B cell (primary cell): ENCODE measurements around the gene PVALEF. TPM values are rescaled to one million over a fixed set of nuclear protein-coding genes. Genes with fewer than 3 reads are reported as not detected.

ENCODE experiments used
- ATAC-seq: fragments of 200-7000 bp; cut with Tn5 transposase; one replicate; pipeline ENCODE4 v1.10.0; 2021; ENCODE audit warnings: low read depth, mild to moderate bottlenecking, moderate number of reproducible peaks, moderate library complexity
- CTCF ChIA-PET: fragments of 350-600 bp; sonication (Branson Sonifier 250); formaldehyde crosslinking; loops from one replicate; lab custom pipeline; 2021; ENCODE audit warnings: antibody characterized with exemption, inconsistent platforms; lab: Charles Lee
- POLR2A ChIA-PET: fragments of 350-600 bp; sonication (Branson Sonifier 250); formaldehyde crosslinking; loops from one replicate; lab custom pipeline; 2021; ENCODE audit warnings: antibody characterized with exemption; lab: Charles Lee
- DNase-seq: peaks from one replicate; pipeline ENCODE4 v3.0.0; 2013
- H2AFZ ChIP-seq: 2 replicates; pipeline ENCODE4 v1.6.1; 2012; ENCODE audit warnings: mild to moderate bottlenecking, low read depth, low read length; ENCODE audit not compliant: insufficient read depth, poor library complexity, severe bottlenecking
- H3K27ac ChIP-seq, 2 donors: 1 replicate in 1 of 2; 2 replicates in 1 of 2; pipeline ENCODE4 v1.5.1; 2012 to 2013; ENCODE audit warnings: low read length in 2 of 2, mild to moderate bottlenecking in 2 of 2, moderate library complexity in 1 of 2
- H3K27me3 ChIP-seq, 4 experiments: fragments of 200-600 bp in 1 of 4; sonication (generic) in 1 of 4; replicated peaks in 1 of 4; 1 replicate in 2 of 4; 2 replicates in 2 of 4; pipeline versions ENCODE4 v1.6.1 to v1.7.0; 2013 to 2016; ENCODE audit warnings: low read length in 3 of 4, mild to moderate bottlenecking in 2 of 4, mixed read lengths in 1 of 4, moderate library complexity in 1 of 4; ENCODE audit not compliant: insufficient read depth in 4 of 4, control insufficient read depth in 3 of 4; ENCODE audit errors: control extremely low read depth in 1 of 4
- H3K36me3 ChIP-seq, 2 experiments: replicated peaks in 1 of 2; 1 replicate in 1 of 2; 2 replicates in 1 of 2; pipeline versions ENCODE4 v1.6.1 to v1.7.1; 2013; ENCODE audit warnings: low read length in 1 of 2; ENCODE audit not compliant: insufficient read depth in 2 of 2, control insufficient read depth in 1 of 2; ENCODE audit errors: control extremely low read depth in 1 of 2, extremely low read depth in 1 of 2
- H3K4me1 ChIP-seq, 2 donors: fragments of 200-600 bp in 1 of 2; sonication (generic) in 1 of 2; 1 replicate in 1 of 2; 2 replicates in 1 of 2; pipeline versions ENCODE4 v1.5.1 to v1.6.1; 2013 to 2017; ENCODE audit warnings: low read length in 2 of 2; ENCODE audit not compliant: control insufficient read depth in 2 of 2, insufficient read depth in 2 of 2
- H3K4me2 ChIP-seq: replicated peaks from 2 replicates; pipeline ENCODE3; 2012; ENCODE audit warnings: mild to moderate bottlenecking, low read depth, low read length; ENCODE audit not compliant: poor library complexity, severe bottlenecking
- H3K4me3 ChIP-seq, 5 experiments: fragments of 200-600 bp in 1 of 5; sonication (generic) in 1 of 5; 1 replicate in 3 of 5; 2 replicates in 2 of 5; pipeline versions ENCODE4 v1.5.1 to v1.7.0; 2011 to 2016; ENCODE audit warnings: low read length in 4 of 5, mild to moderate bottlenecking in 4 of 5, low read depth in 2 of 5, control low read depth in 1 of 5, moderate library complexity in 1 of 5; ENCODE audit not compliant: insufficient read depth in 1 of 5; ENCODE audit errors: control extremely low read depth in 1 of 5, extremely low read depth in 1 of 5
- H3K79me2 ChIP-seq: fragments of 200-600 bp; sonication (generic); one replicate; pipeline ENCODE4 v1.6.0; 2016; ENCODE audit warnings: low read length; ENCODE audit not compliant: control insufficient read depth, insufficient read depth
- H3K9ac ChIP-seq: fragments of 200-600 bp; sonication (generic); 2 replicates; pipeline ENCODE4 v1.6.1; 2017; ENCODE audit warnings: mild to moderate bottlenecking, low read length, moderate library complexity
- H3K9me3 ChIP-seq, 3 donors: one replicate each; pipeline versions ENCODE4 v1.6.1 to v1.7.1; 2013; ENCODE audit warnings: low read length in 2 of 3; ENCODE audit not compliant: control insufficient read depth in 2 of 3, insufficient read depth in 1 of 3; ENCODE audit errors: control extremely low read depth in 1 of 3
- H4K20me1 ChIP-seq: 2 replicates; pipeline ENCODE4 v1.6.0; 2012; ENCODE audit warnings: mild to moderate bottlenecking, low read length; ENCODE audit not compliant: insufficient read depth, control insufficient read depth, poor library complexity, severe bottlenecking
- H3K27ac Mint-ChIP-seq: one replicate; pipeline ENCODE4 v1.8.0; 2021; ENCODE audit warnings: mixed read lengths
- H3K27me3 Mint-ChIP-seq: one replicate; pipeline ENCODE4 v1.8.0; 2021; ENCODE audit warnings: mixed read lengths
- H3K4me1 Mint-ChIP-seq: one replicate; pipeline ENCODE4 v1.8.0; 2021; ENCODE audit warnings: mixed read lengths
- H3K4me3 Mint-ChIP-seq: one replicate; pipeline ENCODE4 v1.8.0; 2021; ENCODE audit warnings: mixed read lengths
- H3K9me3 Mint-ChIP-seq: one replicate; pipeline ENCODE4 v1.8.0; 2022; ENCODE audit warnings: mixed read lengths; ENCODE audit not compliant: insufficient read depth
- EZH2 ChIP-seq: IDR thresholded peaks from 2 replicates; pipeline ENCODE4 v1.6.1; 2012; ENCODE audit warnings: borderline replicate concordance, low read depth, mild to moderate bottlenecking, moderate library complexity, low read length; ENCODE audit not compliant: insufficient read depth, poor library complexity, severe bottlenecking
- WGBS: methylation state at CpG from one replicate; pipeline ENCODE4 v1.1.5; 2013; ENCODE audit warnings: missing lambda C conversion rate; ENCODE audit not compliant: insufficient coverage; 5-methylcytosine and 5-hydroxymethylcytosine counted together
- intact Hi-C: fragments of 100-400 bp; cut with micrococcal nuclease; formaldehyde crosslinking; loops from one replicate; pipeline ENCODE4 v1.10.0; 2022
- polyA plus RNA-seq: library from polyadenylated mRNA; depleted of rRNA; stranded (reverse); fragments of >200 nt; gene quantifications from 2 replicates; pipeline ENCODE4 v1.2.3, GENCODE V29; 2012
- total RNA-seq, 2 donors: library from RNA; stranded (reverse); fragments of 120-200 nt in 1 of 2; gene quantifications; 1 replicate in 1 of 2; 2 replicates in 1 of 2; pipeline versions ENCODE4 v1.2.3 to v1.2.4, GENCODE V29; 2013 to 2022
- TF ChIP-seq, protein P1 (sequence below): fragments of 200-600 bp; IDR thresholded peaks from one replicate; pipeline ENCODE4 v1.8.0; 2022; ENCODE audit warnings: antibody characterized with exemption, mild to moderate bottlenecking

The PVALEF gene
- total and polyA plus RNA-seq, 2 donors (not counting 1 experiment from before 2014, with no cell fraction given) = not detected

DNA sequence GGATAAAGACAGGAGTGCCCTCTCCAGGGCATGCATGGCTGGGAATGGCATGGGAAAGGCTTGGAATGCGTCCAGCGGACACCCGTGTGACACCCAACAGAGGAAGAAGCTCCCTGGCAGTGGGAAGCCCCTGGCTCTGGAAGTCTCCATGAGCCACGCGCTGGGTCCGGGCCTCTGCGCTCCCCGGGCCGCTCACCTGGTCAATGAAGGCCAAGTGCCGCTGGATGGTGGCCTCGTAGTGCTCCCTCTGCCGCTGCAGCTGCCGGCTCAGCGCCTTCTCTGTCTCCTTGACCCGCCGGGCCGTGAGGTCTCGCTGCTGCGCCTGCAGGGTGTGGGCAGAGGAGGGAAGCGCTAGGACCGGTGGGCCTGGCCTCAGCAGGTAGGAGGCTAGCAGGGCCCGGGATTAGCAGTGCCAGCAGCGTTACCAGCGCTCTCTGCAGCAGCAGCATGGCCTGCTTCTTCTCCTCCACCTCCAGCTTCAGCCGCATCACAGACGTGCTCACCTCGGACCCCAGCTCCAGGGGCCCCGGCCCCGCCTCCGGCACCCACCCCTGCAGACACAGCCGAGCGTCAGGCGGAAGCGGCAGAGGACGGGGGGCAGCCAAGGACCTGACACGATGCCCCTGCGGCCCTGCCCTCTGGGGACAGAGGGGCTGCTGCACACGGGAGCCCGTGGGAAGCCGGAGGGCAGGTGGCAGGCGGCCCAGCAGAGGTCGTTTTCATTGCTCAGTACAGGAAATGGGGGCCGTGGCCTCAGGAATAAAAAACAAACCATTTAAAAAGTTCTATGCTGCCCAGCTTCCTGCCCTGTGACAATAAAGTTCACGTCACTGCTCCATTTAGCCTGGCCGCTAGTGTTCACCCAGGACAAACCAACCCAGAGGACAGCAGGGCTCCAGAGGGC, 31.4 kb downstream of the PVALEF start:
- ATAC-seq (no peak), DNase-seq (no peak)
- Histone ChIP-seq H3K79me2 (no peaks in the 10 kb centered on the region), H3K36me3 (peaks cover 0 to 13% of the 10 kb centered on the region in 2 experiments), H2AFZ (no peak overlapping the region), H3K27me3 (no peaks in the 10 kb centered on the region), H3K9ac (no peak overlapping the region), H3K27ac (no peak overlapping the region), H3K4me3 (no peak overlapping the region), H3K4me2 (no peak overlapping the region), H3K9me3 (no peaks in the 10 kb centered on the region), H3K4me1 (no peaks in the 10 kb centered on the region), H4K20me1 (no peaks in the 10 kb centered on the region)
- ChIA-PET POLR2A (no interaction called here), CTCF (no interaction called here)
- no peak overlapping the region for H3K4me3 Mint-ChIP-seq
- TF ChIP-seq, protein P1, sequence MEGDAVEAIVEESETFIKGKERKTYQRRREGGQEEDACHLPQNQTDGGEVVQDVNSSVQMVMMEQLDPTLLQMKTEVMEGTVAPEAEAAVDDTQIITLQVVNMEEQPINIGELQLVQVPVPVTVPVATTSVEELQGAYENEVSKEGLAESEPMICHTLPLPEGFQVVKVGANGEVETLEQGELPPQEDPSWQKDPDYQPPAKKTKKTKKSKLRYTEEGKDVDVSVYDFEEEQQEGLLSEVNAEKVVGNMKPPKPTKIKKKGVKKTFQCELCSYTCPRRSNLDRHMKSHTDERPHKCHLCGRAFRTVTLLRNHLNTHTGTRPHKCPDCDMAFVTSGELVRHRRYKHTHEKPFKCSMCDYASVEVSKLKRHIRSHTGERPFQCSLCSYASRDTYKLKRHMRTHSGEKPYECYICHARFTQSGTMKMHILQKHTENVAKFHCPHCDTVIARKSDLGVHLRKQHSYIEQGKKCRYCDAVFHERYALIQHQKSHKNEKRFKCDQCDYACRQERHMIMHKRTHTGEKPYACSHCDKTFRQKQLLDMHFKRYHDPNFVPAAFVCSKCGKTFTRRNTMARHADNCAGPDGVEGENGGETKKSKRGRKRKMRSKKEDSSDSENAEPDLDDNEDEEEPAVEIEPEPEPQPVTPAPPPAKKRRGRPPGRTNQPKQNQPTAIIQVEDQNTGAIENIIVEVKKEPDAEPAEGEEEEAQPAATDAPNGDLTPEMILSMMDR = no peak
- no peak for TF ChIP-seq EZH2
- intact Hi-C loops = no loop called here
- no peak overlapping the region for H3K27ac Mint-ChIP-seq
- WGBS = 90% methylated on average over 43 of the region's 45 CpGs
- H3K4me1 Mint-ChIP-seq = no peaks in the 10 kb centered on the region
- no peaks in the 10 kb centered on the region for H3K9me3 Mint-ChIP-seq
- H3K27me3 Mint-ChIP-seq = no peaks in the 10 kb centered on the region

- 90% methylated on average over 13 of the region's 14 CpGs for WGBS
- H2AFZ ChIP-seq = no peak overlapping the region
- no peak overlapping the region for H3K4me3 ChIP-seq
- ATAC-seq (no peak), DNase-seq (no peak)
- Mint-ChIP-seq H3K27ac (no peak overlapping the region), H3K4me1 (no peaks in the 10 kb centered on the region), H3K4me3 (no peak overlapping the region), H3K9me3 (no peaks in the 10 kb centered on the region), H3K27me3 (no peaks in the 10 kb centered on the region)
- no peak overlapping the region for H3K9ac ChIP-seq
- intact Hi-C loops = no loop called here
- CTCF ChIA-PET = no interaction called here
- POLR2A ChIA-PET = no interaction called here
- no peaks in the 10 kb centered on the region for H3K79me2 ChIP-seq
- no peak overlapping the region for H3K4me2 ChIP-seq
- H3K27ac ChIP-seq = no peak overlapping the region
- no peaks in the 10 kb centered on the region for H3K4me1 ChIP-seq
- TF ChIP-seq EZH2 = no peak
- TF ChIP-seq, protein P1 = no peak
- H3K9me3 ChIP-seq = no peaks in the 10 kb centered on the region
- H3K36me3 ChIP-seq = peaks cover 0 to 13% of the 10 kb centered on the region in 2 experiments
- no peaks in the 10 kb centered on the region for H3K27me3 ChIP-seq
- H4K20me1 ChIP-seq = no peaks in the 10 kb centered on the region
These were observed 32.1 kb downstream of the PVALEF start for GRCh38 chr17:81197409-81197795.
